ENCODE measurements around the gene CCDC181. TPM values are rescaled to one million over a fixed set of nuclear protein-coding genes. Genes with fewer than 3 reads are reported as not detected.

The CCDC181 gene
- total RNA-seq, 1 experiment from 2014 or later, result 2.9 TPM

DNA sequence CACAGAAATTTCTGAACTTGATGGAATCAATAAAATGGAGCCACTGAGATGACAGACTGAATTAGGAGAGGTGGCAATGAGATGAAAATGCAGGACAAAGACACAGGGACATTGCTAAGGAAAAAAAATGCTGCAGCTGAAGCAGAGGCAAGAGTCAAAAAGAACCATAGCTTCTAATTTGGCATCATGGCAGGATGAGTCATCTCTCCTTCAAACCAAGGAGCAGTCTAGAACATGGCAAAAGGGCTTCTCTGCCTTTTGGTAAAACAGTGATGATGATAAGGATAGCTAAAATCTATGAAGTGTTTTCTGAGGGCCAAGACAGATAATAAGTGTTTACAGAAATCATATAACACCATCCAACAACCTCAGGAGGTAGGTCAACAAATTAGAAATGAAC is 41.7 kb upstream of the CCDC181 start:
- H3K4me1 ChIP-seq (ENCODE audit: insufficient read depth, low read length), result no peaks in the 10 kb centered on the region; the same call in 1 of the 2 replicates
- no peak overlapping the region for H3K9ac ChIP-seq (ENCODE audit: extremely low read depth, insufficient read length, low read length)
- no peak overlapping the region for H2BK5ac ChIP-seq (ENCODE audit: insufficient read length, low read length)
- Mint-ChIP-seq H3K27me3 (ENCODE audit: low read depth) (no peaks in the 10 kb centered on the region), H3K4me1 (no peaks in the 10 kb centered on the region), H3K27ac (no peak overlapping the region), H3K4me3 (no peak overlapping the region), H3K9me3 (no peaks in the 10 kb centered on the region), H3K36me3 (ENCODE audit: insufficient read depth in 1 of 3, low read depth in 3 of 3) (peaks cover 8 to 23% (median 19%) of the 10 kb centered on the region in 3 experiments; a peak in 5 of 7 replicates)
- H3K4ac ChIP-seq (ENCODE audit: low read depth, low read length), result no peak overlapping the region
- no peak overlapping the region for H3K23ac ChIP-seq (ENCODE audit: insufficient read length, low read depth, low read length)
- no peak overlapping the region for H4K91ac ChIP-seq (ENCODE audit: insufficient read length, low read depth, low read length)
- no peak overlapping the region for H3K56ac ChIP-seq (ENCODE audit: insufficient read length, low read depth, low read length)
- H3T11ph ChIP-seq (ENCODE audit: low read length), result no peak overlapping the region
- H3K27me3 ChIP-seq (ENCODE audit: insufficient read depth, low read length), result no peaks in the 10 kb centered on the region
- no peak overlapping the region for H2AK5ac ChIP-seq (ENCODE audit: insufficient read length, low read length)
- no peak overlapping the region for H2BK12ac ChIP-seq (ENCODE audit: insufficient read length, low read depth, low read length)
- H3K9me3 ChIP-seq (ENCODE audit: control insufficient read depth, low read depth, low read length), result no peaks in the 10 kb centered on the region
- no peak overlapping the region for H3K14ac ChIP-seq (ENCODE audit: insufficient read depth, low read length)
- no peak for DNase-seq
- no peak overlapping the region for H4K8ac ChIP-seq (replicated peaks; ENCODE audit: insufficient read length, low read depth, low read length)
- no peaks in the 10 kb centered on the region for H4K20me1 ChIP-seq (ENCODE audit: control insufficient read depth, insufficient read depth, insufficient read length)
- no peak overlapping the region for H3K4me2 ChIP-seq (ENCODE audit: insufficient read depth, insufficient read length, low read length)
- TF ChIP-seq, protein P1, sequence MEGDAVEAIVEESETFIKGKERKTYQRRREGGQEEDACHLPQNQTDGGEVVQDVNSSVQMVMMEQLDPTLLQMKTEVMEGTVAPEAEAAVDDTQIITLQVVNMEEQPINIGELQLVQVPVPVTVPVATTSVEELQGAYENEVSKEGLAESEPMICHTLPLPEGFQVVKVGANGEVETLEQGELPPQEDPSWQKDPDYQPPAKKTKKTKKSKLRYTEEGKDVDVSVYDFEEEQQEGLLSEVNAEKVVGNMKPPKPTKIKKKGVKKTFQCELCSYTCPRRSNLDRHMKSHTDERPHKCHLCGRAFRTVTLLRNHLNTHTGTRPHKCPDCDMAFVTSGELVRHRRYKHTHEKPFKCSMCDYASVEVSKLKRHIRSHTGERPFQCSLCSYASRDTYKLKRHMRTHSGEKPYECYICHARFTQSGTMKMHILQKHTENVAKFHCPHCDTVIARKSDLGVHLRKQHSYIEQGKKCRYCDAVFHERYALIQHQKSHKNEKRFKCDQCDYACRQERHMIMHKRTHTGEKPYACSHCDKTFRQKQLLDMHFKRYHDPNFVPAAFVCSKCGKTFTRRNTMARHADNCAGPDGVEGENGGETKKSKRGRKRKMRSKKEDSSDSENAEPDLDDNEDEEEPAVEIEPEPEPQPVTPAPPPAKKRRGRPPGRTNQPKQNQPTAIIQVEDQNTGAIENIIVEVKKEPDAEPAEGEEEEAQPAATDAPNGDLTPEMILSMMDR (conservative IDR thresholded peaks at IDR 0.05), result no peak
- no peak overlapping the region for H2AFZ ChIP-seq (ENCODE audit: low read length)
- H2BK20ac ChIP-seq (ENCODE audit: low read depth, low read length, poor library complexity, severe bottlenecking), result no peak overlapping the region
- H4K5ac ChIP-seq (ENCODE audit: insufficient read length, low read depth, low read length), result no peak overlapping the region
- H3K79me1 ChIP-seq (ENCODE audit: insufficient read depth, low read depth, low read length, poor library complexity, severe bottlenecking), result no peaks in the 10 kb centered on the region
- H2BK15ac ChIP-seq (ENCODE audit: low read depth, low read length), result no peak overlapping the region
- no peak overlapping the region for H3K27ac ChIP-seq (ENCODE audit: insufficient read length, low read depth, low read length)
- H2BK120ac ChIP-seq (ENCODE audit: low read depth, low read length, poor library complexity, severe bottlenecking), result no peak overlapping the region
- no peaks in the 10 kb centered on the region for H3K23me2 ChIP-seq (ENCODE audit: insufficient read length, low read depth, low read length, poor library complexity, severe bottlenecking)
- H3K18ac ChIP-seq (ENCODE audit: insufficient read length, low read depth, low read length), result no peak overlapping the region
- no peaks in the 10 kb centered on the region for H3K79me2 ChIP-seq (ENCODE audit: insufficient read depth, low read length)

Measured in H9 (cell line).